WTC11 (cell line): Measurements from ENCODE around the gene PHTF2.

Experiments used
- FOXP1 ChIP-seq: sonication (generic); formaldehyde crosslinking; IDR thresholded peaks from 2 replicates; pipeline ENCODE4 v1.8.0; 2022; ENCODE audit warnings: missing genetic modification reagents, mild to moderate bottlenecking, moderate library complexity, borderline replicate concordance
- JUN ChIP-seq: sonication (generic); formaldehyde crosslinking; IDR thresholded peaks from 2 replicates; pipeline ENCODE4 v1.8.0; 2023; ENCODE audit warnings: mild to moderate bottlenecking, missing genetic modification reagents
- SMAD4 ChIP-seq: sonication (generic); formaldehyde crosslinking; IDR thresholded peaks from 2 replicates; pipeline ENCODE4 v1.8.0; 2022; ENCODE audit warnings: mild to moderate bottlenecking, missing genetic modification reagents
- TCF7 ChIP-seq: sonication (generic); formaldehyde crosslinking; IDR thresholded peaks from 2 replicates; pipeline ENCODE4 v1.8.0; 2022; ENCODE audit warnings: mild to moderate bottlenecking, low read depth, missing genetic modification reagents, moderate library complexity
- ZNF121 ChIP-seq: sonication (generic); formaldehyde crosslinking; IDR thresholded peaks from 2 replicates; pipeline ENCODE4 v1.8.0; 2023; ENCODE audit warnings: missing genetic modification reagents
- TF ChIP-seq, protein P1 (sequence below): fragments of 200-600 bp; IDR thresholded peaks from 2 replicates; pipeline ENCODE4 v1.8.0; 2022; ENCODE audit warnings: antibody characterized with exemption
- TF ChIP-seq, protein P2 (sequence below): sonication (generic); formaldehyde crosslinking; IDR thresholded peaks from 2 replicates; pipeline ENCODE4 v1.8.1; 2023; ENCODE audit warnings: mild to moderate bottlenecking, missing genetic modification reagents, moderate library complexity
- TF ChIP-seq, protein P3 (sequence below): sonication (generic); formaldehyde crosslinking; IDR thresholded peaks from 2 replicates; pipeline ENCODE4 v1.8.1; 2022; ENCODE audit warnings: mild to moderate bottlenecking, missing genetic modification reagents, moderate library complexity, borderline replicate concordance
- TF ChIP-seq, protein P4 (sequence below): sonication (generic); formaldehyde crosslinking; IDR thresholded peaks from 2 replicates; pipeline ENCODE4 v1.8.1; 2023; ENCODE audit warnings: mild to moderate bottlenecking, missing genetic modification reagents
- TF ChIP-seq, protein P5 (sequence below): sonication (generic); formaldehyde crosslinking; IDR thresholded peaks from 2 replicates; pipeline ENCODE4 v1.8.0; 2022; ENCODE audit warnings: mild to moderate bottlenecking, missing genetic modification reagents
- TF ChIP-seq, protein P6 (sequence below): sonication (generic); formaldehyde crosslinking; conservative IDR thresholded peaks from 2 replicates; pipeline ENCODE4 v1.8.1; 2022; ENCODE audit warnings: mild to moderate bottlenecking, missing genetic modification reagents
- TF ChIP-seq, protein P7 (sequence below): sonication (generic); formaldehyde crosslinking; IDR thresholded peaks from 2 replicates; pipeline ENCODE4 v1.8.1; 2022; ENCODE audit warnings: missing genetic modification reagents, borderline replicate concordance

DNA sequence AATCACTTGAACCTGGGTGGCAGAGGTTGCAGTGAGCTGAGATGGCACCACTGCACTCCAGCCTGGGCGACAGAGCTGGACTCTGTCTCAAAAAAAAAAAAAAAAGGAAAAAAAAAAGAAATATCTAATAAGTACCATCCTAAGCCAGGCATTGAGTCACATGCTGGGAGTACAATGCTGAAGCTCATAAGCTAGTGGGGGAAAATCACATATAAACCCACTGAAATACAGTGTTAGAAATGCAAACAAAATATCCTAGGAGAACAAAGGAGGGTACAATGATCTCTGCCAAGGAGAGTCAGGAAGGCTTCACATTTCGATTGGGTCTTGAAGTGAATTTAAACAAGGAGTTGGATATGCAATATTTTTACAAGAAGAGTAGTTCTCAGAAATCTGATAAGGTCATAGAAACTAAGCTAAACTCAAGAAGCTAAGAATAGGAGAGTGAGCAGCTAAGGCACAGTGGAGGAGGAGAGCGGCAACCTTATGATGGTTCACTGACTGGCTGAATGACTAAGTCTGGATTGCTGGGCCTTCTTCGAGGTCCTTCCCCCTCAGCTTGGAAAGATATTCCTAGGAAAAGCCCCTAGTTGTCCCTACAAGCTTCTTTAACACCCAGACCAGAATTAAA is 115.5 kb downstream of the PHTF2 start:
- TF ChIP-seq, protein P1, sequence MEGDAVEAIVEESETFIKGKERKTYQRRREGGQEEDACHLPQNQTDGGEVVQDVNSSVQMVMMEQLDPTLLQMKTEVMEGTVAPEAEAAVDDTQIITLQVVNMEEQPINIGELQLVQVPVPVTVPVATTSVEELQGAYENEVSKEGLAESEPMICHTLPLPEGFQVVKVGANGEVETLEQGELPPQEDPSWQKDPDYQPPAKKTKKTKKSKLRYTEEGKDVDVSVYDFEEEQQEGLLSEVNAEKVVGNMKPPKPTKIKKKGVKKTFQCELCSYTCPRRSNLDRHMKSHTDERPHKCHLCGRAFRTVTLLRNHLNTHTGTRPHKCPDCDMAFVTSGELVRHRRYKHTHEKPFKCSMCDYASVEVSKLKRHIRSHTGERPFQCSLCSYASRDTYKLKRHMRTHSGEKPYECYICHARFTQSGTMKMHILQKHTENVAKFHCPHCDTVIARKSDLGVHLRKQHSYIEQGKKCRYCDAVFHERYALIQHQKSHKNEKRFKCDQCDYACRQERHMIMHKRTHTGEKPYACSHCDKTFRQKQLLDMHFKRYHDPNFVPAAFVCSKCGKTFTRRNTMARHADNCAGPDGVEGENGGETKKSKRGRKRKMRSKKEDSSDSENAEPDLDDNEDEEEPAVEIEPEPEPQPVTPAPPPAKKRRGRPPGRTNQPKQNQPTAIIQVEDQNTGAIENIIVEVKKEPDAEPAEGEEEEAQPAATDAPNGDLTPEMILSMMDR, result no peak
- TF ChIP-seq, protein P2, sequence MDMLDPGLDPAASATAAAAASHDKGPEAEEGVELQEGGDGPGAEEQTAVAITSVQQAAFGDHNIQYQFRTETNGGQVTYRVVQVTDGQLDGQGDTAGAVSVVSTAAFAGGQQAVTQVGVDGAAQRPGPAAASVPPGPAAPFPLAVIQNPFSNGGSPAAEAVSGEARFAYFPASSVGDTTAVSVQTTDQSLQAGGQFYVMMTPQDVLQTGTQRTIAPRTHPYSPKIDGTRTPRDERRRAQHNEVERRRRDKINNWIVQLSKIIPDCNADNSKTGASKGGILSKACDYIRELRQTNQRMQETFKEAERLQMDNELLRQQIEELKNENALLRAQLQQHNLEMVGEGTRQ (CRISPR knock-in tag), result no peak
- TF ChIP-seq, protein P3, sequence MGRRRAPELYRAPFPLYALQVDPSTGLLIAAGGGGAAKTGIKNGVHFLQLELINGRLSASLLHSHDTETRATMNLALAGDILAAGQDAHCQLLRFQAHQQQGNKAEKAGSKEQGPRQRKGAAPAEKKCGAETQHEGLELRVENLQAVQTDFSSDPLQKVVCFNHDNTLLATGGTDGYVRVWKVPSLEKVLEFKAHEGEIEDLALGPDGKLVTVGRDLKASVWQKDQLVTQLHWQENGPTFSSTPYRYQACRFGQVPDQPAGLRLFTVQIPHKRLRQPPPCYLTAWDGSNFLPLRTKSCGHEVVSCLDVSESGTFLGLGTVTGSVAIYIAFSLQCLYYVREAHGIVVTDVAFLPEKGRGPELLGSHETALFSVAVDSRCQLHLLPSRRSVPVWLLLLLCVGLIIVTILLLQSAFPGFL (CRISPR knock-in tag), result no peak
- TF ChIP-seq JUN, result no peak
- TF ChIP-seq SMAD4 (CRISPR knock-in tag), result no peak
- TF ChIP-seq, protein P4, sequence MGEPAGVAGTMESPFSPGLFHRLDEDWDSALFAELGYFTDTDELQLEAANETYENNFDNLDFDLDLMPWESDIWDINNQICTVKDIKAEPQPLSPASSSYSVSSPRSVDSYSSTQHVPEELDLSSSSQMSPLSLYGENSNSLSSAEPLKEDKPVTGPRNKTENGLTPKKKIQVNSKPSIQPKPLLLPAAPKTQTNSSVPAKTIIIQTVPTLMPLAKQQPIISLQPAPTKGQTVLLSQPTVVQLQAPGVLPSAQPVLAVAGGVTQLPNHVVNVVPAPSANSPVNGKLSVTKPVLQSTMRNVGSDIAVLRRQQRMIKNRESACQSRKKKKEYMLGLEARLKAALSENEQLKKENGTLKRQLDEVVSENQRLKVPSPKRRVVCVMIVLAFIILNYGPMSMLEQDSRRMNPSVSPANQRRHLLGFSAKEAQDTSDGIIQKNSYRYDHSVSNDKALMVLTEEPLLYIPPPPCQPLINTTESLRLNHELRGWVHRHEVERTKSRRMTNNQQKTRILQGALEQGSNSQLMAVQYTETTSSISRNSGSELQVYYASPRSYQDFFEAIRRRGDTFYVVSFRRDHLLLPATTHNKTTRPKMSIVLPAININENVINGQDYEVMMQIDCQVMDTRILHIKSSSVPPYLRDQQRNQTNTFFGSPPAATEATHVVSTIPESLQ (CRISPR knock-in tag), result no peak
- TF ChIP-seq ZNF121 (CRISPR knock-in tag), result no peak
- TF ChIP-seq, protein P5, sequence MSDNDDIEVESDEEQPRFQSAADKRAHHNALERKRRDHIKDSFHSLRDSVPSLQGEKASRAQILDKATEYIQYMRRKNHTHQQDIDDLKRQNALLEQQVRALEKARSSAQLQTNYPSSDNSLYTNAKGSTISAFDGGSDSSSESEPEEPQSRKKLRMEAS, result no peak
- no peak for TF ChIP-seq TCF7 (CRISPR knock-in tag)
- TF ChIP-seq, protein P6, sequence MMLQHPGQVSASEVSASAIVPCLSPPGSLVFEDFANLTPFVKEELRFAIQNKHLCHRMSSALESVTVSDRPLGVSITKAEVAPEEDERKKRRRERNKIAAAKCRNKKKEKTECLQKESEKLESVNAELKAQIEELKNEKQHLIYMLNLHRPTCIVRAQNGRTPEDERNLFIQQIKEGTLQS (CRISPR knock-in tag), result no peak
- TF ChIP-seq, protein P7, sequence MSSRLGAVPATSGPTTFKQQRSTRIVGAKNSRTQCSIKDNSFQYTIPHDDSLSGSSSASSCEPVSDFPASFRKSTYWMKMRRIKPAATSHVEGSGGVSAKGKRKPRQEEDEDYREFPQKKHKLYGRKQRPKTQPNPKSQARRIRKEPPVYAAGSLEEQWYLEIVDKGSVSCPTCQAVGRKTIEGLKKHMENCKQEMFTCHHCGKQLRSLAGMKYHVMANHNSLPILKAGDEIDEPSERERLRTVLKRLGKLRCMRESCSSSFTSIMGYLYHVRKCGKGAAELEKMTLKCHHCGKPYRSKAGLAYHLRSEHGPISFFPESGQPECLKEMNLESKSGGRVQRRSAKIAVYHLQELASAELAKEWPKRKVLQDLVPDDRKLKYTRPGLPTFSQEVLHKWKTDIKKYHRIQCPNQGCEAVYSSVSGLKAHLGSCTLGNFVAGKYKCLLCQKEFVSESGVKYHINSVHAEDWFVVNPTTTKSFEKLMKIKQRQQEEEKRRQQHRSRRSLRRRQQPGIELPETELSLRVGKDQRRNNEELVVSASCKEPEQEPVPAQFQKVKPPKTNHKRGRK, result no peak
- no peak for TF ChIP-seq FOXP1 (CRISPR knock-in tag)
